B cell (primary cell): ENCODE results near the gene TRMT61A.

Experiments
- EZH2 ChIP-seq: IDR thresholded peaks from 2 replicates; pipeline ENCODE4 v1.6.1; 2012; ENCODE audit warnings: borderline replicate concordance, low read depth, mild to moderate bottlenecking, moderate library complexity, low read length; ENCODE audit not compliant: insufficient read depth, poor library complexity, severe bottlenecking
- TF ChIP-seq, protein P1 (sequence below): fragments of 200-600 bp; IDR thresholded peaks from one replicate; pipeline ENCODE4 v1.8.0; 2022; ENCODE audit warnings: antibody characterized with exemption, mild to moderate bottlenecking

DNA sequence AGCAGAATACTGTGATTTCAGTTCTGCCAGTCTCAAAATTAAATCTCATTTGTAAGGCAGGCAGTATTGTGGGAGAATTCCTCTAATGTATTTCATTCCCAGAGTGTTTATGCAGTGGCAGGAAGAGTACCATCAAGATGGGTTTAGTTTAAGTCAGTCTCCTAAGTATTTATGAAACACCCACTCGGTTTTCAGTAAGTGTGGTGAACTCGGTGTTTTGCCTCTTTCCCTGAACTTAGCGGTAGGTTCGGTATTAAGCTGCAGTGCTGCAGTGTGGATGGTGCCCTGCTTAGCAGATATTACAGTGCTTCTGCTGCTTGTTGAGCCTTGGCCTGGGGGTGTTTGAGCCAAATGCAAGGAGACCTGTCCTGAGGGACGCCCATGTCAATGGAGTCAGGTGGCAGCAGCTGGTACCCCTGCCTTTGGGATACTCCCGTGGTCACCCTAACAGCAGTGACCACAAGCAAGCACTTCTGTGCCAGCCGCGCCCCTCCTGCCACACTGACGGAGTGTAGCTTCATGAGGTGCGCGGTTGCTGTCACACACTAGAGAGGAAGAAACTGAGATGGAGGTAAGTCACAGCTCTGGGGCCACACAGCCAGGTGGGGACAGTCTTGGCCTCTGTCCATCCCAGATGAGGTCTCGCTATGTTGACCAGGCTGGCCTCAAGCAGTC lies 49.5 kb downstream of the TRMT61A start:
- TF ChIP-seq, protein P1, sequence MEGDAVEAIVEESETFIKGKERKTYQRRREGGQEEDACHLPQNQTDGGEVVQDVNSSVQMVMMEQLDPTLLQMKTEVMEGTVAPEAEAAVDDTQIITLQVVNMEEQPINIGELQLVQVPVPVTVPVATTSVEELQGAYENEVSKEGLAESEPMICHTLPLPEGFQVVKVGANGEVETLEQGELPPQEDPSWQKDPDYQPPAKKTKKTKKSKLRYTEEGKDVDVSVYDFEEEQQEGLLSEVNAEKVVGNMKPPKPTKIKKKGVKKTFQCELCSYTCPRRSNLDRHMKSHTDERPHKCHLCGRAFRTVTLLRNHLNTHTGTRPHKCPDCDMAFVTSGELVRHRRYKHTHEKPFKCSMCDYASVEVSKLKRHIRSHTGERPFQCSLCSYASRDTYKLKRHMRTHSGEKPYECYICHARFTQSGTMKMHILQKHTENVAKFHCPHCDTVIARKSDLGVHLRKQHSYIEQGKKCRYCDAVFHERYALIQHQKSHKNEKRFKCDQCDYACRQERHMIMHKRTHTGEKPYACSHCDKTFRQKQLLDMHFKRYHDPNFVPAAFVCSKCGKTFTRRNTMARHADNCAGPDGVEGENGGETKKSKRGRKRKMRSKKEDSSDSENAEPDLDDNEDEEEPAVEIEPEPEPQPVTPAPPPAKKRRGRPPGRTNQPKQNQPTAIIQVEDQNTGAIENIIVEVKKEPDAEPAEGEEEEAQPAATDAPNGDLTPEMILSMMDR: no peak
- no peak for TF ChIP-seq EZH2
